Fibroblast of skin of scalp (primary cell): ENCODE data around the gene ARID3C.
"Not testable (repeated sequence)": the region's sequence is repeated elsewhere in the genome, so short reads cannot be mapped to it uniquely, and the experiment has no call there.

Experiments
- DNase-seq: peaks from one replicate; pipeline ENCODE4 v3.0.0-alpha.2; 2013

The ARID3C gene

DNA sequence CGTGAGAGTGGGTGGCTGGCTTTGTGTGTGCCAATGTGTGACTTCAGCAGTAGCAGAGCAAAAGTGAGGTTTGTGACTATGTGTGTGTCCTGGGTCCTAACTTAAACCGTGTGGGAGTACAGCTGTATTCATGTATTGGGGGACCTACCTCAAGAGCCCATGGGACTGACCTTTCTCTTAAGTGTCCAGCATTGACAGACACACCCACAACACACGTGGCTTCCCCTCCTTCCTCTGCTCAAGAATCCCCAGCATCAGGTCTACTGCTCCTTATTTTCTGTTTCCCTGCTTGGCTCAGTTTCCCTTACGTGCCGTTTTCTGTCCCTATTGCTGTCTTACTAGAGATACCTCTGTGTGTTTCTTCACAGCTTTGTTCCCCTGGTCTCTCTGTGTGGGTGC, 23.7 kb upstream of the ARID3C start:
- DNase-seq = no peak

DNA sequence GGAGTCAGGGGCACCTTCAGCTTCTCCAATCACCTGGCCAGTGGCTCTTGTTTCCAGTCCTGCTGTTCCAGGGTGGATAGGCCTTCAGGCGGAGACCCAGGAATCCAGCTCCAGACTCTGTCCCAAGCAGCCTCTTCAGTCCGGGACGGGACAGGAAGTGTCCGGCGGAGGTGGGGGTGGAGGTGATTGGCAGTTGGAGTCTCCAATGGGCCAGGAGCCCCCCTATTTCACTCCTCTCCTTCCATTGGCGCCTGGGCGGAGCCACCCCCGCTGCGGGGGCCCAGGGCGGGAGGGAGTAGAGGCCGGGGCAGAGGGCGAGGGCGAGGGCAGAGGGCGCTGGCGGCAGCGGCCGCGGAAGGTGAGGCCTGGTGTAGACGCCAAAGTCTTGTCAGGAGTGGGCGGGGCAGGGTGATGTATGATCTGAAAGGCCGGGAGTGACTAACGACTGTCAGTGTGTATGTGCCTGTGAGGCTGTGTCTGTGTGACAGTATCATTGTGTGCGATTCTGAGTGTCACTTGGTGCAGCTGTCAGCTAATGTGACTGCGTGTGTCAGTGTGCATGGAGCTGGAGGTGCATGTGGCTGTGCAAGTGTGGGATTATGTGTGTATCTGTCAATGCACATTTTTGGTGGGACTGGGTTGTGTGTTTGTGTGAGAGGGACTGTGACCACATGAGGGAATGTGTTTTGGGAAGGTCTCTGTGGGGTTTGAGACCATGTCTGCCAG, 23.2 kb upstream of the ARID3C start, which contains the start of gene IL11RA:
TSS of gene IL11RA (plus strand) at position 310 of the 726 bp plus-strand sequence. CDS start 3,033 bp downstream, outside the sequence.
- peak; percentile 91 for DNase-seq

DNA sequence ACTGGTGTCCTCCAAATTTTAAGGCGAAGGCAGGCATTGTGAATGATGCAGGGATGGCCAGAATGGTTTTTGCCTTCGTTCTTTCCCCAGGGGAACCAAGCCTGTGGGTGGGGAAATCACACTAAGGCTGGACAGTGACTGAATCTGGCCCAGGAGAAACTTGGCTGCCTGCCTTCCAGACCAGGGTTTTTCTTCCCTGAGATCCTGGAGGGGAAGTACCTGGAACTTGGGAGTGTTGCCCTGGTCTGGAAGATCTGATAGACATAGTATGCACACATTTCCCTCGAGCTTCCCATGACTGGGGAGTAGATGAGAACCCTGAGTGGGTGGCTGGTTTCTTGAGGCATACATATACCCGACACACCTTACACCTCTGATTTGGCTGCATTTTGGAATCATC, 22.5 kb upstream of the ARID3C start:
- no peak for DNase-seq

DNA sequence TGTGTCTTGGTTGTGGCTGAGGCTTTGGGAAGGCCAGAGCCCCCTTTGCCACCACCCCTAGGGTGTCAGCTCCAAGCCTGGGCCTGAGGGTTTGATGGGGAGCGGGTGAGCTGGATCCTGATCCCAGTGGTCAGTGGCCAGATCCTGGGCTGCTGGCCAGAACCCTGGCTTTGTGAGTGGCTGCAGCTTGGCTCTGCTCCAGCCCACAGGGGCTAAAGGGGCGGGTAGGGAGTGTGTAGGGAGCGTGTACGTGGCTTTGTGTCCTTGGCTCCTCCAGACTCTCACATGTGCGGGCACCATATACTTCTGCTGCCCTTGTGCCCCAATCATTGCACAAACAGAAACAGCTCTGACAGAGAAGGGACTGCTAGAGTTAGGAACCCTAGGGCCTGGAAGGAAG, 21.9 kb upstream of the ARID3C start:
- DNase-seq = no peak

DNA sequence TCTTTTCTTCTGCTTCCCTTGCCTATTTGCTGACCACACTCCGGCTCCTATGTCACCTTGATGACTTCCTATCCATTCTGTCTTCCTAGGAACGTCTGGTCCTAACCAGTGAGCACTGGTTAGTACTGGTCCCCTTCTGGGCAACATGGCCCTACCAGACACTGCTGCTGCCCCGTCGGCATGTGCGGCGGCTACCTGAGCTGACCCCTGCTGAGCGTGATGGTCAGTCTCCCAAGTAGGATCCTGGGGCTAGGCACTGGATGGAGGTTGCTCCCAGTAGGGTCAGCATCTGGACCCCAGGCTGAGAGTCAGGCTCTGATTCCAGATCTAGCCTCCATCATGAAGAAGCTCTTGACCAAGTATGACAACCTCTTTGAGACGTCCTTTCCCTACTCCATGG, 19.8 kb upstream of the ARID3C start:
- DNase-seq = no peak

DNA sequence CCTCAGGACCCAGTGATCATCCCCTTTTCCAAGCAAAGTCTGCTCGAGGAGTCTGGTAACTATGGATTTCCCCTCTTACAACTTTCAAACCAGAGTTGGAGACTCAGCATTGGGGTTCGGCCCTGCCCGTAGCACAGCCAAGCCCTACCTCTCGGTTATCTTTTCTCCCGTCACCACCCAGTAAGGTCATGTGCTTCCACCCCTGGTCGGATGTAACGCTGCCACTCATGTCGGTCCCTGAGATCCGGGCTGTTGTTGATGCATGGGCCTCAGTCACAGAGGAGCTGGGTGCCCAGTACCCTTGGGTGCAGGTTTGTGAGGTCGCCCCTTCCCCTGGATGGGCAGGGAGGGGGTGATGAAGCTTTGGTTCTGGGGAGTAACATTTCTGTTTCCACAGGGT, 18.8 kb upstream of the ARID3C start:
- DNase-seq = no peak

DNA sequence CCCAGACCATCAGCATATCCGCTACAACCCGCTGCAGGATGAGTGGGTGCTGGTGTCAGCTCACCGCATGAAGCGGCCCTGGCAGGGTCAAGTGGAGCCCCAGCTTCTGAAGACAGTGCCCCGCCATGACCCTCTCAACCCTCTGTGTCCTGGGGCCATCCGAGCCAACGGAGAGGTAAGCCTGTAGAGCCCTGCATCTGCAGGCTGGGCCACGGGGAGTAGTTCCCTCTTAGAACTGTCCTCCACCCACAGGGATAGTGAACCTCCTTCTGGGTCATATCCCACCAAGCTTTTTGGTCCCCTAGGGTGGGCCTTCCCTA, 18.2 kb upstream of the ARID3C start:
- DNase-seq = no peak

DNA sequence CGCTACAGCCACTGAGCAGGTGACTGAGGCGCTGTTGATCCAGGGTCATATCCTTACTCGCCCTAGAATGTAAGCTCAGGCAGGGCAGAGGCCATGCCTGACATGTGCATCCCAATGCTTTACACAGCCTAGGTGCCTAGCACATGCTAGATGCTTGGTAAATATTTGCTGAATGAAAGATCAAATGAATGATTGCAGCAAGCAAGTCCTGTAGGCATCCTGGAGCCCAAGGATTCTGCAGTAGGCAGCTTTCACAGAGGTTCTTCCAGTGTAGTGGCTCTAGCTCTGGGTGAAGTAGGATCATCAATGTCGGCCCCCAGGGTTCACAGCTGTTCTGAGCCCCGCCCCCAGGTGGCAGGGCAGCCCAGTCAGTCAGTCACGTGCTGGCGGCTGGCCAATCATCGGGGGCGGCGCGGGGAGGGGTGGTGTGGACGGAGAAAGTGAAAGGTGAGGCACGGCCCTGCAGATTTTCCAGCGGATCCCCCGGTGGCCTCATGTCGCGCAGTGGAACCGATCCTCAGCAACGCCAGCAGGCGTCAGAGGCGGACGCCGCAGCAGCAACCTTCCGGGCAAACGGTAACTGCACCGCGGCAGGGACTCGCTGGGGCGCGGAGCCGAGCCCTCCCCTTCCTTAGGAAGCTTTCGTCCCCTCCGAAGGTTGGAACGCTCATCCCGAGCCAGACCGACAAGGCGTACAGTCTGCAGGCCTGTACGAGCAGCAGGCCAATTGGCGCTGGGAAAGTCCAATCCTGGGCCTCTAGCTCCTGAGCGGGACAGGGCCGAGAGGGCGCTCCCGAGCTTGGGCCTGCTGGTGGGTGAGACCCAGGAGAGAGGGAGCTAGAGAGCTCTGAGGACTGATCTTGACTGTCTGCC, 17.6 kb upstream of the ARID3C start, which contains the start of gene GALT:
TSS of gene GALT (plus strand) at position 465 of the 873 bp plus-strand sequence. CDS start at position 495, 30 bp downstream.
- DNase-seq = peak; percentile 88

DNA sequence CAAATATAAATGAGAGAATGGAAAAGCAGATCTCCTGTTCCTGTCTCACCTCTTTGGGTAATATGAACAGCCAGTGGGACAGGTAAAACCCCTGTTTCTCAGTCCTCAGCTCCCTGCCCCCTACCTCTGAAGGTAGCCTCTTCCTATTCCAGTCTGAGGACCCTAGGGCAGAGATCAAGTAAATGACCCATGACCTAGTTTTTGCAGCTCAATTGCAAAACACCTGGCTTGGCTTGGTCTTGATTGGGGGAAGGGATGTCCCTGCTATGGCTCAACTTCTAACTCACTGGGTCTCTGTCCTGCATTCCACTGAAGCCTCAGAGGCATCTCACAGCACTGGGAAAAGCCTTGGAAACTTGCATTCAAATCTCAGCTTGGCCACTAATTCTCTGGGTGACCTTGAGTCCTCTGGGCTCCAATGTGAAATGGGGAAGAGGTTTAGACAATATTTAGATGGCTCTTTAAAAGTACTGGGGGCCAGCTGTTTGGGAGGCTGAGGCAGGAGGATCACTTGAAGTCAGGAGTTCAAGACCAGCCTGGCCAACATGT, 16.0 kb upstream of the ARID3C start:
- DNase-seq = no peak

DNA sequence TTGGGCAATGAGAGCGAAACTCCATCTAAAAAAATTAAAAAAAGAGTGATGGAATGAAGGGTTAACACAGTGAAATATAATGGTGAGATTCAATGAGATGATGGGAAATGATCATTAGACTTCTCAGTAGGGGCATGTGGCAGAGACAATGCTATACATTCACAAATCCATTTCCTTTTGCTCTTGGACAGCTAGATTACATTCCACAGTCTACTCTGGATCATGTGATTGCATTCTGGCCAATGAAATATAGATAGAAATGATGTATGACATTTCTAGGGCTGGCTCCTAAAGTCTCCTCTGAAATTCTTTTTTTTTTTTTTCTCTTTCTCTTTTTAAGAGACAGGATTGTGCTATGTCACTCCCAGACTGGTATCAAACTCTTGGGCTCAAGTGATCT, 13.8 kb upstream of the ARID3C start:
- DNase-seq = peak; percentile 37

DNA sequence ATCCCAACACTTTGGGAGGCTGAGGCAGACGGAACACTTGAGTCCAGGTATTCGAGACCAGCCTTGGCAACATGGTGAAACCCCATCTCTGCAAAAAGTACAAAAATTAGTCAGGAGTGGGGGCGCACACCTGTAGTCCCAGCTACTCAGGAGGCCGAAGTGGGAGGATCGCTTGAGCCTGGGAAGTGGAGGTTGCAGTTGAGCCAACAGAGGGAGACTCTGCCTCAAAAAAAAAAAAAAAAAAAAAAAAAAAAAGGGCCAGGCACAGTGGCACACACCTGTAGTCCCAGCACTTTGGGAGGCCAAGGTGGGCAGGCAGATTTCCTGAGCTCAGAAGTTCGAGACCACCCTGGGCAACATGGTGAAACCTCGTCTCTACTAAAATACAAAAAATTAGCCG, 10.5 kb upstream of the ARID3C start:
- DNase-seq = not testable (repeated sequence)

DNA sequence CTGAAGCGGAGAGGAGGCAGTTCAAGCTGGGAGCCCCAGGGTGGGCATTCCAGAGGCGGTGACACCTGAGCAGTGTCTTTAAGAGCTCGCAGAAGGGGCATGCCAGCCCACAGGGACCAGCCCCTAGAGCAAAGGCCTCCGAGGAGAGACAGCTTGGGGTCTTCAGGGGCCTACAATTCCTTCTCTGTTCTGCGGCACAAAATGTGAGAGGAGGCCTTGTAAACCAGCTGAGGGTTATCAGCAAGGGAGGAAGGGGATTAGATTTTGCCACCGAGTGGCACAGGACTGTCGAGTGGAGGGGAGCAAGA, 9.2 kb upstream of the ARID3C start:
- no peak for DNase-seq

DNA sequence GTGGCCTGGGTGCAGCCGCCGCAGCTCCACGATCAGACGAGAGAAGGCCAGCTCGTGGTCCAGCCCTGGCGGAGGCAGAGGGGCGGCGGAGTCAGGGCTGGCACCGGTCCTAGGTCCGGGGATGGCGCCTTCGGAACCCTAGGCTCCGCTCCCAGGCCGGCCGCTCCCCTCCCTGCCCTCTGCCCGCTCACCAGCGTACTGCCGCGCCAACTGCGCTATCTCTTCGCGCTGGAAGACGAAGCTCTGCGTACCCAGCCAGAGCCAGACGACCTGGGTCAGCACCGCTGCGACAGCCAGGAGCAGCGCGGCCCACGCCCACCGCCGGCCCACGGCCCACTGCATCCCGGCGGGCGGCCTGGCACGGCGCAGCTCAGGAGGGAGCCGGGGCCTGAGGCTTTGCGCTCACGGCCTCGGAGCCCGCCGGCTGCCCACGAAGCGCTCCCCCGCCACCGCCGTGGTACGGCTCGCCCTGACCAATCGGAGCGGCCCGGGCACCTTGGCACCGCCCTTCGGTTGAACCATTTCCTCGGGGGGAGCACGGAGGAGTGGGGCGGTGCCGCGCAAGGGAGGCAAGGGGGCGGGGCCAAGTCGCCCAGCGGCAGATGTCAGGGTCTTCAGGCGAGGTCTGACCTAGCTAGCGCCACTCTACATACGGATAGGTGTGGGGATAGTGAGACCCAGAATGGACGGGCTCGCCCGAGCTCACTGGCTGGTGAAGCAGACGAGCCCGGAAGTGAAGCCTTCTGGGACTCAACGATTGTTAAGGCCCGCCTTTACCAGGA, 8.7 kb upstream of the ARID3C start, which contains the start of gene SIGMAR1:
TSS of gene SIGMAR1 (minus strand) at position 432 of the 782 bp plus-strand sequence. CDS start at position 342, 90 bp downstream.
- peak; percentile 95 for DNase-seq

DNA sequence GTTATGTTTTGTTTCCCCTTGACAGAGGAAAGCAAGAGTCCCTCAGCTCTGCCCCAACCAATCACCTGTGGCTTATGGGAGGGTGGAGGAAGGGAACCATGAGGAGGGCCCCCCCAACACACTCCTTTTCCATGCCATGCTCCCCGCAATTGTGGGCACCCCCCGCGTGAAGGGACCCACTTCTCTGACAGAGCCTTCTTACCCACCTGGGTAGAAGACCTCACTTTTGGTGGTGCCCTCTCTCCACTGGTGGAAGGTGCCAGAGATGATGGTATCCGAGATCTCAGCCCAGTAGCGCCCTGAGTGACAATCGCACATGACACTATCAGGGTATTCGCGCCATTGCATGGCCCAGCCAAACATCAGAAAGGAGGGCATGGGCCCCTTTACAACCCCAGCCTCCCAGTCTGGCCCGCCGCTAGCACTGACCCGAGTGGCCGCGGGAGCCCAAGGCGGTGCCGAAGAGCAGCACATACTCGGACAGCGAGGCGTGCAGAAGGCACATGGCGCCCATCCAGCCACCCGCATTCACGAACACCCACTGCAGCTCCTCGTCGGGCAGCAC, 8.0 kb upstream of the ARID3C start:
- DNase-seq = no peak

DNA sequence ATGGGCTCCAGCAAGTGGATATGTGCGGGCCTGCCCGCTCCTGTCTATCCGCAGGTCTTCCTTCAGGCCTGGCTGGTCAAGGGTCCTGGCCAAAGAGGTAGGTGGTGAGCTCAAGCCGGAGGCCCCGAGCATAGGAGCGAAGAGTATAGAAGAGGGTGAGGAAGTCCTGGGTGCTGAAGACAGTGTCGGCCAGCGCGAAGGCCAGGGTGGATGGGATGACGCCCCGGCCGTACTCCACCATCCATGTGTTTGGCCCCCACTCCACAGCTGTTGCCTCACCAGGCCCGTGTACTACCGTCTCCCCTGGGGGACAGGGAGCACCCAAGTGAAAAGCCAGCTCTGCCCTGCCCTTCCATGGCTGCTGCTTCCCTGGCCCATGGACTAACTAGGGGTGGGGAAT, 6.7 kb upstream of the ARID3C start:
- DNase-seq = no peak

DNA sequence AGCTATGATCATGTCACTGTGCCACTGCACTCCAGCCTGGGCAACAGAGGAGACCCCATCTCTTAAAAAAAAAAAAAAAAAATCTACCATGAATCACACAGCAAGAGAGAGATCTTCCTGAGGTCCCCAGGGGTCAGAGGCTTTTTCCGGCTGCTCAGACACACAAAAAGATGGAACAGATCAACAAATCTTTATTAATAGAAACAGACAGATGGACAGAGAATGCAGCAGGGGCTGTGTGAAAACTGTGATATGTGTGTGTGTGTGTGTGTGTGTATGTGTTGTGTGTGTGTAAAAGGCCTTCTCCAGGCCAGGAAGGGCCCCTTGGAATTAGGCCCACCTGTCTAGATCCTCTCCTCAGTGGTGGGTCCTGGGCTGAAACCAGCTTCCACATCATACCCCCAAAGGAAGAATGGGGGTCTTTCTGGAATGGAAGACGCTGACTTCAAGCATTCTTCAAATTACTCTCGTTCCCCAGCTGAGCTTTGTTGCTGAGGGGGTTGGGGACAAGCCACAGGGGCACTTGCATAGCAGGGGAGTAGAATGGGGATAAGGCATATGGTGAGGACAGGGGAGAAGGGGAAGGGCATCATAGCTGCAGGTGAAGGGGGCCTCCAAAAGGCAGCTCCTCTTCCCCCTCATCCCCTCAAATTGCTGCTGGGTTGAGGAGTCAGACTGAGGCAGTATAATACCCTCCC, 5.8 kb upstream of the ARID3C start:
- DNase-seq = no peak

DNA sequence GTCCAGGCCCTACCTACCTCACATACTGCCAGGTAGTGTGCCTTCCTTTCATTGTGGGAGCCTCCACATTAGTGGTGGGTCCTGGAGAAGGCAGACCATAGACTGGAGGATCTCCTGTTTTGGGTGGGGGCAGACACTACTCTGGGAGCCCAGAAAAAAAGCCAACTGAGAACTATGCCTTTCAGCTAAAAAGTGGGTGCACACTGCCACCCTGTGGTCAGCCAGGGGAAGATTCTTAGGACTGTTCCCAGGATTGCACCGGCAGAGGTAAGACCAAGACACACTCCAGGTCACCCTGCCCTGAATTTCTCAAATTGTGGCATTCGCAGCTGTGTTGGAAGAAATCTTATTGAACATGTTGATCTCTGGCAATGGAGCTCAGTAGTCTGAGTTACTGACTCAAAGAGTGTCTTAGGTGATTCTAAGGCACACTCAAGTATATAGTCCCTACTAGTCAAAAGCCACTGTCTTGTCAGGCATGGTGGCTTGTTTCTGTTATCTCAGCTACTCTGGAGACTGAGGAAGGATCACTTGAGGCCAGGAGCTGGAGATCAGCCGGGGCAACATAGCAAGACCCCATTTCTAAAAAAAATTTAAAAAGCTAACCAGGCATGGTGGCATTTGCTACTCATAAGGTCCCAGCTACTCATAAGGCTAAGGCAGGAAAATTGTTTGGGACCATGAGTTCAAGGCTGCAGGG, 5.1 kb upstream of the ARID3C start:
- DNase-seq = peak; percentile 56

DNA sequence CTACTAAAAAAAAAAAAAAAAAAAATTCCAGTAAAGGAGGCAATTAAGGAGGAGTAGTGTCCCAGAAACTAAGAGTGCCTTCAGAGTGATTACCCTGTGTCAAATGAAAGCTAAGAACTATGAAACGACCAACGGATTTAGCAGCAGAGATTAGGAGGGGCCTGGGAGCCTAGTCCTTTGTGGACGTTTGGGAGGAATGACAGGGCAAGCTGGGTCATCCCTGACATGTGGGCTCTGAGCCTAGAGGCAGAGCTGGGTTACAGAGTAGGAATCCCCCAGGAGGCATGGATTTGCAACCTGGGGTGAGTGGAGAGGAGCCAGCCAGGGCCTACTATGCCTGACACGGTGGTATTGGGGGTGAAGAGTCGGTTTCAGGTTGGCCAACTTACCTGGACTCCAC, 4.3 kb upstream of the ARID3C start:
- no peak for DNase-seq

DNA sequence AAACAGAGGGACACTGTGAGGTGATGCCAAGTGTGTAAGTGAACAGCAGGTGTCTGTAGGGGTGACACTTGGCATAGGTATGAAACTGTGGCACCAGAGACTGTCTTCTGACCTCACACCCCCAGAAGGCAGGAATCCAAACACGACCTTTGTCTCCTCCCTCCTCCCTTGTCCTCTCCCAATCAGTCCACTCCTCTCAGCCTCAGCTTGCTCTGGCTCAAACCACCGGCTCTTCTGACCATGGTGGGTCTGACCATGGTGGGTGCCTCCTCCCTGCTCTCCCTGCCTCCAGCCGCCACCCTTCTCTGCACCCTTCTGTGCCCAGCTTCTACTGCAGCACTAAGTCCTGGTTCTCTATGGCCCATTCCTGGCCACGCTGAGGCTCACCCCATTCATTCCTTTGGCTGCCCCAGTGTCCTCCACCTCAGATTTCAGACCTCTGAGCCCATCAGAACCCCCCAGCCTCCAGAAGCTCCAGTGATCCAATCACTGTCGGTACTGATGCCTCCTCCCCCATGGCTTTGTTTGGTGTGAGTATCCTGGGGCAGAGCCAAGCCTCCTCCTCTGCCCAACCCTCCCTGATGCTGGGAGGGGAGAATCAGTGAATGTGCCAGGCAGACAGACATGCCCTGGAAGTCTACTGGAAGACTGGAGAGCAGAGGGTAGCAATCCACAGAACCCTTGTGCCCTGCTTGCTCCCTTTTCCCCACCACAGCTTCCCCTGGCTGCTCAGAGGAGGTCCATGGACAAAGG, 1.7 kb upstream of the ARID3C start:
- no peak for DNase-seq

DNA sequence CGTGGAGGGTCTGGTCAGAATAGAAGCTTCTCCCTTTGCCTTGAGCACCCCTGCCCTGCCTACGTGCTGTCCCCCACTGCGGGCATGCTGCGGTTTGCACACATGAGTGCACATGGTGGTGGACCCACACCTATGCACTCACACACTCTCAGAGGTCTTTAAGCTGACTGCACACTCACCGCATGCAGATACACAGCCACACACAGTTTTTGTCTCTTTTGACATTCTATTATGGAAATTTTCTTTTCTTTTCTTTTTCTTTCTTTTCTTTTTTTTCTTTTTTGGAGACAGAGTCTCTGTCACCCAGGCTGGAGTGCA, 584 bp upstream of the ARID3C start:
- DNase-seq = no peak
